ENCODE data around the gene TRIM15. TPM values are rescaled to one million over a fixed set of nuclear protein-coding genes. Genes with fewer than 3 reads are reported as not detected.
"Not testable (repeated sequence)": the region's sequence is repeated elsewhere in the genome, so short reads cannot be mapped to it uniquely, and the experiment has no call there.

Gene TRIM15
- total RNA-seq, 2 donors from 2014 or later: 58.8 to 62.5 TPM

DNA sequence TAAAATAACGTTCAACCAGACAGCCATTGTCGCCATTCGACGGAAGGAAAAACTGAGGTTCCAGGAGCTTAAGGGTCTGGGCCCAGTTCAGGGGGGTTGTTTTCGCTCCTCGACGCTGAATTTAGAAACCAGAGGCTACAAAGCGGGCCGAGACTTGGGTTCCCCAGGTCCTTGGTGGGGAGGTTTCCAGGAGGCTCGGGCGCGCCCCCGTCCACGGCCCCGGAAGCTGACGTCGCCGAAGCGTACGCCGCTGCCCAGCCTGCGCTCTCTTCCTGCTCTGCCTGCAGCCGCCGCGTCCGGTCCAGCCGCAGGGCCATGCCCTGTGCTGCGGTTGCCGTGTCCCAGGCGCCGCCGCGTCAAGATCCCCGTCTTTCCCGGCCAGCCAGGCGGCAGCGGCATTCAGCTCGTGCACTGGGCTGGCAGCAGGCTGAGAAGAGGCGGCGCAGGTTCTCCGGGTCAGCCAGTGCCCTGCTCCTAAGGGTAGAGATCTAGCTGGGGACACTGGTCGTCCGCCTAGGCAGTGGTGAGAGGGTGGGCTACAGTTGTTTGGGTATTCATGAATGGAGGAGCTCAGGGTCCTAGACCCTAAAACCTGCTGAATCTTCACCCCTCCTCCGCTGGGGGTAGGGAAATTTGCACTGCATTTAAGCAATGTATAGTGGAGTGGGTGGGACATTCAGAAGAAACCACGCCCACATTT is 50.8 kb downstream of the TRIM15 start:
- peak; percentile 87 to 92 for DNase-seq
- ATAC-seq: peak; percentile 80
- intact Hi-C loops (cut with DNase I, micrococcal nuclease): no loop called here

DNA sequence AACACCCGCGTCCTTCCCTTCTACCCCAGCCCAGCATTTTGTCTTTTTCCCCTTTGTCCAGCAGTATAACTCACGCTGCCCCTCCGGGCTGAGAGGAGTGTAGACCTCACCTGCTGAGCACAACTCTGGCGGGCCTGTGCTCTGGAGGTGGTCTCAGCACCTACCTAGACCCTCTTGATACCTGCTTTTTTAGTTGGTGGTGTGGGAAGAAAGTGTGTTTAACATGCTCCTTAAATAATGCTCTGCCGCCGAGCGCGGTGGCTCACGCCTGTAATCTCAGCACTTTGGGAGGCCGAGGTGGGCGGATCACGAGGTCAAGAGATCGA is 51.3 kb downstream of the TRIM15 start:
- no peak for ATAC-seq
- peak in 1 of 2 donors; percentile 55 for DNase-seq
- intact Hi-C loops (cut with DNase I, micrococcal nuclease): no loop called here

DNA sequence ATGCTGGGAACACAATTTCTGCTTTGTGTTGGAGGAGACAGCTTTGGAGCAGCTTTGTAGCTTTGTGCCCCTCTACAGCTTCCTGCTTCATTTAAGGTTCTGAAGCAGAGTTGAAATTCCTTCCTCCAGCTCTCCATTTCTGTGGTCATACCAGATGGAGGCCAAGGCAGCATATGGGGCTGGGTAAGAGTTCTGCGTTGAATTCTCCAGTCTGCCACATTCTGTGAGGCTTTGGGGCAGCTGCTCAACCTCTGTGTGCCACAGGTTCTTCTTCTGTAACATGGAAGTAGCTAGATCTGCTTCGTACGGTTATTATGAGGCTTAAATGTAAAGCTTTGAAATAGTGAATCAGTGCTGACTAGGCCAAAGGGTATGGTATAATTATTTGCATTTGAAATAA is 52.8 kb downstream of the TRIM15 start:
- no peak for ATAC-seq
- no peak for DNase-seq
- intact Hi-C loops (cut with DNase I, micrococcal nuclease): no loop called here

DNA sequence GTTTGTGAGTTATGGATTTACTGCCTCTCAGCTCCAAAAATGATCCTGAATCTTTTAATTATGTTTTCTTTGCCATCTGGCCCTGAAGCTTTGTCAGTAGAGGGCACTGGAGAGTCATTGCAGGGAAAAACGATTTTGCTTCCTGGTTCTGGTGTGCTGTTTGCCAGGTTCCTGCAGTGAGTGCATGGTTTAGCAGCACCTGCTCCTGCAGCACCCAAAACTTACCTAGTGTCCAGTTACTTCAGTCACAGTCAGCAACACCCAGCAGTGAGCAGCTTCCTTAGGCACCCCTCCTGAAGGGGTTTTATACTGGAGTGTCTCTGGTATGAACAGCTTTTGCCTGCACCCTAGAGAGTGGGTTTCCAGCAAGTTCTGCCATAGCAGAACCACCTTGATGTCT is 55.9 kb downstream of the TRIM15 start:
- DNase-seq (peak in 1 of 2 donors; percentile 54), ATAC-seq (peak; percentile 82)
- intact Hi-C loops (cut with DNase I, micrococcal nuclease): no loop called here

DNA sequence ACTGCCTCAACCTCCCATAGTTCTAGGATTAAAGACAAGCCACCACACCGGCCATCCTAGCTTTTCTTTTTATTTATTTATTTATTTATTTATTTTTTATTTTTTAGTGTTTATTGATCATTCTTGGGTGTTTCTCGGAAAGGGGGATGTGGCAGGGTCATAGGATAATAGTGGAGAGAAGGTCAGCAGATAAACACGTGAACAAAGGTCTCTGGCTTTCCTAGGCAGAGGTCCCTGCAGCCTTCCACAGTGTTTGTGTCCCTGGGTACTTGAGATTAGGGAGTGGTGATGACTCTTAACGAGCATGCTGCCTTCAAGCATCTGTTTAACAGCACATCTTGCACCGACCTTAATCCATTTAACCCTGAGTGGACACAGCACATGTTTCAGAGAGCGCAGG is 58.0 kb downstream of the TRIM15 start:
- DNase-seq; ATAC-seq; intact Hi-C loops (cut with DNase I, micrococcal nuclease): not testable (repeated sequence)

DNA sequence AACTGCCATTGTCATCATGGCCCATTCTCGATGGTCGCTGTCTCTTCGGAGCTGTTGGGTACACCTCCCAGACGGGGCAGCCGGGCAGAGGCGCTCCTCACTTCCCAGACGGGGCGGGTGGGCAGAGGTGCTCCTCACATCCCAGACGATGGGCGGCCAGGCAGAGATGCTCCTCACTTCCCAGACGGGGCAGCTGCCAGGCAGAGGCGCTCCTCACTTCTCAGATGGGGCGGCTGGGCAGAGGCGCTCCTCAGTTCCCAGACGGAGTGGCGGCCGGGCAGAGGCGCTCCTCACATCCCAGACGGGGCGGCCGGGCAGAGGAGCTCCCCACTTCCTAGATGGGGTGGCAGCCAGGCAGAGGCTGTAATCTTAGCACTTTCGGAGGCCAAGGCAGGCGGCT is 58.6 kb downstream of the TRIM15 start:
- intact Hi-C loops (cut with DNase I, micrococcal nuclease); ATAC-seq; DNase-seq: not testable (repeated sequence)

Other genes starting within 250 kb of the TRIM15 start
- gene HLA-A, start 221.0 kb upstream of the TRIM15 start, total RNA-seq: 1,000 to 10,000 TPM; 1,119 to 1,618 TPM
- 10 to 100 TPM; 25.6 to 26.2 TPM for gene POLR1H, start 102.3 kb upstream of the TRIM15 start, total RNA-seq
- gene PPP1R11, start 96.3 kb upstream of the TRIM15 start, total RNA-seq: 10 to 100 TPM; 89.5 to 92.9 TPM
- gene RNF39, start 87.8 kb upstream of the TRIM15 start, total RNA-seq: under 1 TPM in 1 of 2 donors, not detected in 1; 0.58 TPM
- gene TRIM31, start 50.5 kb upstream of the TRIM15 start, total RNA-seq: 100 to 1,000 TPM in 1 of 2 donors, 10 to 100 TPM in 1; 80.0 to 278 TPM
- gene TRIM40, start 27.4 kb upstream of the TRIM15 start, total RNA-seq: 10 to 100 TPM; 13.2 to 30.7 TPM
- gene TRIM10, start 2.3 kb upstream of the TRIM15 start, total RNA-seq: 1 to 10 TPM; 5.6 to 6.3 TPM
- gene TRIM26, start 49.9 kb downstream of the TRIM15 start, total RNA-seq: 10 to 100 TPM; 47.1 to 48.7 TPM
- 1 to 10 TPM; 7.8 to 9.2 TPM for gene TRIM39, start 163.4 kb downstream of the TRIM15 start, total RNA-seq
- gene RPP21, start 181.6 kb downstream of the TRIM15 start, total RNA-seq: 10 to 100 TPM; 40.1 to 44.7 TPM